Right atrium auricular region (tissue), 2 donors: ENCODE results near the gene SOHLH2. TPM values are rescaled to one million over a fixed set of nuclear protein-coding genes. Genes with fewer than 3 reads are reported as not detected.

Experiments used
- DNase-seq: peaks from one replicate; pipeline ENCODE4 v3.0.0-alpha.2; 2019; ENCODE audit warnings: low spot score
- H3K27ac ChIP-seq, 2 donors: fragments of 200-600 bp; sonication (generic); 1 replicate in 1 of 2; 2 replicates in 1 of 2; pipeline ENCODE4 v1.5.1; 2016 to 2019
- H3K27me3 ChIP-seq, 2 donors: fragments of 200-600 bp; sonication (generic); one replicate each; pipeline versions ENCODE4 v1.5.1 to v1.6.0; 2017 to 2019
- H3K36me3 ChIP-seq: fragments of 200-600 bp; sonication (generic); one replicate; pipeline ENCODE4 v1.5.1; 2016
- H3K4me1 ChIP-seq, 2 donors: fragments of 200-600 bp; sonication (generic); one replicate each; pipeline versions ENCODE4 v1.5.1 to v1.6.0; 2017 to 2019
- H3K4me3 ChIP-seq, 2 donors: fragments of 200-600 bp; sonication (generic); 1 replicate in 1 of 2; 2 replicates in 1 of 2; pipeline ENCODE4 v1.5.1; 2017 to 2019; ENCODE audit warnings: mild to moderate bottlenecking in 1 of 2, moderate library complexity in 1 of 2
- H3K9me3 ChIP-seq, 2 donors: fragments of 200-600 bp; sonication (generic); one replicate each; pipeline ENCODE4 v1.5.1; 2019
- total RNA-seq, 2 donors: library from RNA; depleted of rRNA; stranded (reverse); fragments of >200 nt; gene quantifications; one replicate each; pipeline ENCODE4 v1.1.0, GENCODE V29; 2016
- TF ChIP-seq, protein P1 (sequence below), 2 donors: fragments of 200-600 bp; sonication (generic); IDR thresholded peaks; one replicate each; pipeline ENCODE4 v1.5.1; 2019; ENCODE audit warnings: antibody characterized with exemption in 2 of 2

SOHLH2 gene
- total RNA-seq, 2 donors from 2014 or later = 0.20 TPM; not detected in 1

DNA sequence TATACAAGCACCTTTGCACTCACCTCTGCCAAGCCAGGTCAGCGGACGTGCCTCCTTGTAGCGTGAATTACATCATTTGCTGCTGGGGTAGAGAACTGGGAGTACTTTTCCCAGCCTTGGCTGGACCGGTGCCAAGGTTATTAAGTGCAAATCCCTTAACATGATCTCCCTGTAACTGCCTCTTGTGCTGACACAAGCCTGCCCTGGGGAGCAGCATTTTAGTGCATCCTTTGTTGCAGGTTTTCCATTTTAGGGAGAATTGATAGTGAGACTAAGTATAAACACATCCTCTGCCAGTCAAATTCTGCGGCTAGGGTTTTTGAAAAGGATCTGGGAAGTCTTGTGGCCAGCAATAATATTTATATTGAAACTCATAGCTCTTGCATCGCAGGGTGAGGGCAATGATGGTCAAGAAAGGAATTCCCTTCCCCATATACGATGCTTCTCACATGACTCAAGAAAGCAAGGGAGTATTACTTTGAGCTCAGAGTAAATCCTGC lies 50.5 kb downstream of the SOHLH2 start:
- no peaks in the 10 kb centered on the region for H3K9me3 ChIP-seq
- DNase-seq = peak; percentile 73
- no peaks in the 10 kb centered on the region for H3K36me3 ChIP-seq
- TF ChIP-seq, protein P1, sequence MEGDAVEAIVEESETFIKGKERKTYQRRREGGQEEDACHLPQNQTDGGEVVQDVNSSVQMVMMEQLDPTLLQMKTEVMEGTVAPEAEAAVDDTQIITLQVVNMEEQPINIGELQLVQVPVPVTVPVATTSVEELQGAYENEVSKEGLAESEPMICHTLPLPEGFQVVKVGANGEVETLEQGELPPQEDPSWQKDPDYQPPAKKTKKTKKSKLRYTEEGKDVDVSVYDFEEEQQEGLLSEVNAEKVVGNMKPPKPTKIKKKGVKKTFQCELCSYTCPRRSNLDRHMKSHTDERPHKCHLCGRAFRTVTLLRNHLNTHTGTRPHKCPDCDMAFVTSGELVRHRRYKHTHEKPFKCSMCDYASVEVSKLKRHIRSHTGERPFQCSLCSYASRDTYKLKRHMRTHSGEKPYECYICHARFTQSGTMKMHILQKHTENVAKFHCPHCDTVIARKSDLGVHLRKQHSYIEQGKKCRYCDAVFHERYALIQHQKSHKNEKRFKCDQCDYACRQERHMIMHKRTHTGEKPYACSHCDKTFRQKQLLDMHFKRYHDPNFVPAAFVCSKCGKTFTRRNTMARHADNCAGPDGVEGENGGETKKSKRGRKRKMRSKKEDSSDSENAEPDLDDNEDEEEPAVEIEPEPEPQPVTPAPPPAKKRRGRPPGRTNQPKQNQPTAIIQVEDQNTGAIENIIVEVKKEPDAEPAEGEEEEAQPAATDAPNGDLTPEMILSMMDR (IDR thresholded peaks at IDR 0.05) = no peak
- no peaks in the 10 kb centered on the region for H3K27me3 ChIP-seq
- H3K4me1 ChIP-seq = peaks cover 0 to 13% of the 10 kb centered on the region in 2 donors
- H3K4me3 ChIP-seq = no peak overlapping the region
- no peak overlapping the region for H3K27ac ChIP-seq

DNA sequence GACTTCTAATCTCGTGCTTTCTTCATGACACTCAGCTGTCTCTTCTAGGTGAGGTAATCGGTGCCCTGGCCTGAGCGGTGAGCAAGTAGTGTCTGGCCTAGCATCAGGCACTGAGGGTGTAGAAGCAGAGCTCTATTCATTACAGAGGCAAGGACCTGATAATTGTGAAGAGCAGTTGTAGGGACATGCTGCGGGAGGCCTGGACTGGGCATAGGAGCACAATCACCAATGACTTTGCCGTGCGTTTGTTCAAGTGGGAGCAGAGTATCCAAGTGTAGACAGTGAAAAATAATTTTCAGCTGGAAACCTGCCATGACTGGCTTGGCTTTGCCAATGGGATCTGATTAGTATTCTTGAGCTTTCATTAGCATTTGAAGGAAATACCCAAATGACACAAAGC lies 51.1 kb downstream of the SOHLH2 start:
- H3K27me3 ChIP-seq = no peaks in the 10 kb centered on the region
- no peak overlapping the region for H3K4me3 ChIP-seq
- no peak overlapping the region for H3K27ac ChIP-seq
- peaks cover 0 to 13% of the 10 kb centered on the region in 2 donors for H3K4me1 ChIP-seq
- no peaks in the 10 kb centered on the region for H3K9me3 ChIP-seq
- no peaks in the 10 kb centered on the region for H3K36me3 ChIP-seq
- TF ChIP-seq, protein P1 (IDR thresholded peaks at IDR 0.05) = no peak
- no peak for DNase-seq

DNA sequence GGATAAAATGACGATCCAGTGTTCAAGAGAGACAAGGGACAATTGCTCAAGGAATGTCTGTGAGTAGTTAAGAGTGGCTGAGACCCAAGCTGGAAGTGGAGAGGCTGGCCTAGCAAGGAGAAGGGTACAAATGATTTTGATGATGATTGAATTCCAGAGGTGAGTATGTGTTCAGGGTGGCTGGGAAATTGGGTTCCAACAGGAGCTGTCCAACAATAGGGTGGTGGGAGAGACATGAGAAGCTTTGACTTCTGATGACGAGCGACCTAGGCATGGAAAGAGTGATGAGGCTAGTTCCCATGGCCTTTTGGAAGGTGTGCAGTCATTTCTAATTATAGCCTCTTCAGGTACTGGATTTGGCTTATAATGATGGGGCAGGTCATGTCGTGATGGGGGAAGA lies 54.1 kb downstream of the SOHLH2 start:
- peaks cover 0 to 13% of the 10 kb centered on the region in 2 donors for H3K4me1 ChIP-seq
- no peaks in the 10 kb centered on the region for H3K9me3 ChIP-seq
- no peaks in the 10 kb centered on the region for H3K27me3 ChIP-seq
- DNase-seq = no peak
- no peak overlapping the region for H3K4me3 ChIP-seq
- TF ChIP-seq, protein P1 (IDR thresholded peaks at IDR 0.05) = no peak
- H3K36me3 ChIP-seq = no peaks in the 10 kb centered on the region
- no peak overlapping the region for H3K27ac ChIP-seq

DNA sequence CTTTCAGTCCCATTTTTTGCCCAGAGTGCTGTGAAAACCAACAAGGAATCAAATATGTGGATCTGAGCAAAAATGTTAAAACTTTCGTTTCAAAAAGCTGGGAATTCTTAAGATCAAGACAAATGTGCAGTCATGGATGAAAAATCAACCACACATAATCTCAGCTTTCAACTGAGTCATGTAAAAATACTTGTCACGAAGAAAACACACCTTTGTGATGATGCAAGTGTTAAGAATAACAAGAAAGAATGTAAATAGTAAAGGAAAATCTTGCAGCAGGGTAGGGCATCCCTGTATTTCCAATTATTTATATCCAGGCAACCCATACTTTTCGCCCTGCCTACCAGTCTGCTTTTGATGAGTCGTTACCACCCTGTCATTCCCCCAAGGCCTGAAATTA lies 55.7 kb downstream of the SOHLH2 start:
- H3K27ac ChIP-seq = no peak overlapping the region
- H3K9me3 ChIP-seq = no peaks in the 10 kb centered on the region
- peaks cover 0 to 15% of the 10 kb centered on the region in 2 donors for H3K4me1 ChIP-seq
- H3K4me3 ChIP-seq = no peak overlapping the region
- TF ChIP-seq, protein P1 (IDR thresholded peaks at IDR 0.05) = no peak
- DNase-seq = no peak
- no peaks in the 10 kb centered on the region for H3K27me3 ChIP-seq
- H3K36me3 ChIP-seq = no peaks in the 10 kb centered on the region

DNA sequence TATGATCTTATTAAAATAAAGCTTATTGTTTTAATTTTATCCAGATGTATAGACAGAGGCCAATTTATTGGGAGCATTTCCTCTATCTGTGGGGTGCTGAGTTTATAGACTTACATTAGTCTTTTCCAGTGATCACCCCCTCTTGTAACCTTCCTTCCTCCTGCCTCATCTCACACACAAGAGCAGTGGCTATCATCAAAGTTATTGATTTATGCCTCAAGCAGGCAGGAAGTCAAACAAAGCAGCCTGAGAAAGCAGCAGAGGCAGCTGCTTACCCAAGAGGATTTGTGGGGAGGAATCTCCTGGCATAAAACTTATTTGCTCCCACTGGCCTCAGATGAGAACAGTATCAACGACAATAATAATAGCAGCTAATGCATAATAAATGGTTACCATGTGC lies 56.9 kb downstream of the SOHLH2 start:
- Histone ChIP-seq H3K27me3 (no peaks in the 10 kb centered on the region), H3K27ac (no peak overlapping the region), H3K4me1 (peaks cover 0 to 10% of the 10 kb centered on the region in 2 donors), H3K36me3 (no peaks in the 10 kb centered on the region), H3K4me3 (no peak overlapping the region), H3K9me3 (no peaks in the 10 kb centered on the region)
- no peak for DNase-seq
- TF ChIP-seq, protein P1 (IDR thresholded peaks at IDR 0.05) = no peak
